ENCODE data around the gene NELFCD. TPM values are rescaled to one million over a fixed set of nuclear protein-coding genes. Genes with fewer than 3 reads are reported as not detected.
A peak's percentile ranks its signal among the peaks of the same experiment; 100 is the strongest.

NELFCD gene
- total RNA-seq, 4 donors from 2014 or later, result 37.8 to 44.3 (median 40.9) TPM

- Histone ChIP-seq H3K4me1 (peaks cover 28 to 30% of the 10 kb centered on the region in 2 donors), H3K9me3 (no peaks in the 10 kb centered on the region), H3K4me3 (peak within 1 kb of the TSS; percentile 83 to 96 (median 86)), H3K27me3 (no peaks in the 10 kb centered on the region), H3K36me3 (peaks cover 0 to 11% of the 10 kb centered on the region in 2 donors), H3K27ac (peak within 1 kb of the TSS; percentile 84 to 92 (median 90))
- intact Hi-C loops (cut with DNase I; ENCODE audit: low total_unique reads) (loop anchor here (1.0 to 10.0 kb wide), 4 partner anchors 10 to 637 kb away; partner anchors contain the start of genes ATP5F1E and NPEPL1), in situ Hi-C loops (cut with MboI; ENCODE audit: low sequenced_read_pairs in 4 of 4) (loop anchor here in 1 of 4 donors (10.0 to 25.0 kb wide), 2 partner anchors 157 to 355 kb away; partner anchors contain the start of gene NPEPL1)
- ATAC-seq (peak; percentile 42 to 43), DNase-seq (peak in 1 of 2 donors; percentile 26)
- TF ChIP-seq POLR2A (IDR thresholded peaks at IDR 0.05) (peak; percentile 67 to 74), CTCF (IDR thresholded peaks at IDR 0.05 in 4 of 5, conservative IDR thresholded peaks at IDR 0.05 in 1 of 5) (peak in 1 of 5 experiments; percentile 8)
Observed at GRCh38 chr20:59042151-59042795, 61.2 kb downstream of the NELFCD start, which contains the start of gene PRELID3B. TSS of gene PRELID3B (minus strand) at chr20:59042786. CDS start at chr20:59042730, 56 bp downstream.

GRCh38 chr20:59042796-59043631 lies 62.0 kb downstream of the NELFCD start:
- in situ Hi-C loops (cut with MboI; ENCODE audit: low sequenced_read_pairs in 4 of 4), result loop anchor here in 1 of 4 donors (10.0 to 25.0 kb wide), 2 partner anchors 158 to 356 kb away; partner anchors contain the start of gene NPEPL1
- ATAC-seq (peak; percentile 91 to 97), DNase-seq (peak; percentile 85 to 92)
- Histone ChIP-seq H3K4me1 (peaks cover 28 to 30% of the 10 kb centered on the region in 2 donors), H3K27ac (peak overlapping the region; percentile 84 to 92 (median 90)), H3K36me3 (peaks cover 0 to 4% of the 10 kb centered on the region in 2 donors), H3K4me3 (peak overlapping the region; percentile 83 to 96 (median 86)), H3K9me3 (no peaks in the 10 kb centered on the region), H3K27me3 (no peaks in the 10 kb centered on the region)
- intact Hi-C loops (cut with DNase I; ENCODE audit: low total_unique reads), result loop anchor here (1.0 to 10.0 kb wide), 4 partner anchors 11 to 638 kb away; partner anchors contain the start of genes ATP5F1E and NPEPL1
- TF ChIP-seq POLR2A (IDR thresholded peaks at IDR 0.05), result no peak
- peak in 2 of 5 experiments; percentile 12 to 41 for TF ChIP-seq CTCF (IDR thresholded peaks at IDR 0.05 in 4 of 5, conservative IDR thresholded peaks at IDR 0.05 in 1 of 5)

- Histone ChIP-seq H3K36me3 (no peaks in the 10 kb centered on the region), H3K4me3 (no peak overlapping the region), H3K27me3 (no peaks in the 10 kb centered on the region), H3K27ac (peak overlapping the region; percentile 75 to 92 (median 88)), H3K4me1 (peaks cover 28 to 30% of the 10 kb centered on the region in 2 donors), H3K9me3 (no peaks in the 10 kb centered on the region)
- intact Hi-C loops (cut with DNase I; ENCODE audit: low total_unique reads), result loop anchor here (5.0 to 10.0 kb wide), 3 partner anchors 171 to 639 kb away; partner anchors contain the start of gene NPEPL1
- in situ Hi-C loops (cut with MboI; ENCODE audit: low sequenced_read_pairs in 4 of 4), result loop anchor here in 1 of 4 donors (10.0 to 25.0 kb wide), 2 partner anchors 159 to 356 kb away; partner anchors contain the start of gene NPEPL1
- no peak for DNase-seq
- no peak for TF ChIP-seq POLR2A (IDR thresholded peaks at IDR 0.05)
- TF ChIP-seq CTCF (IDR thresholded peaks at IDR 0.05 in 4 of 5, conservative IDR thresholded peaks at IDR 0.05 in 1 of 5), result no peak
- ATAC-seq, result no peak
Observed at GRCh38 chr20:59043698-59044097, 62.6 kb downstream of the NELFCD start.

GRCh38 chr20:59044295-59044694 lies 63.2 kb downstream of the NELFCD start:
- in situ Hi-C loops (cut with MboI; ENCODE audit: low sequenced_read_pairs in 4 of 4) (loop anchor here in 1 of 4 donors (10.0 to 25.0 kb wide), 2 partner anchors 159 to 357 kb away; partner anchors contain the start of gene NPEPL1), intact Hi-C loops (cut with DNase I; ENCODE audit: low total_unique reads) (loop anchor here (5.0 to 10.0 kb wide), 3 partner anchors 172 to 639 kb away; partner anchors contain the start of gene NPEPL1)
- no peak for TF ChIP-seq POLR2A (IDR thresholded peaks at IDR 0.05)
- no peak for TF ChIP-seq CTCF (IDR thresholded peaks at IDR 0.05 in 4 of 5, conservative IDR thresholded peaks at IDR 0.05 in 1 of 5)

More at GRCh38 chr20:59044295-59044694, 63.2 kb downstream of the NELFCD start:
- peak overlapping the region in 3 of 4 donors; percentile 75 to 92 (median 84) for H3K27ac ChIP-seq
- no peaks in the 10 kb centered on the region for H3K9me3 ChIP-seq
- no peak for DNase-seq
- peaks cover 24 to 28% of the 10 kb centered on the region in 2 donors for H3K4me1 ChIP-seq
- no peak for ATAC-seq
- H3K36me3 ChIP-seq, result no peaks in the 10 kb centered on the region
- no peak overlapping the region for H3K4me3 ChIP-seq
- no peaks in the 10 kb centered on the region for H3K27me3 ChIP-seq
